GM23338 (cell line): ENCODE measurements around the gene EIF4A3. TPM values are rescaled to one million over a fixed set of nuclear protein-coding genes. Genes with fewer than 3 reads are reported as not detected.
A peak's percentile ranks its signal among the peaks of the same experiment; 100 is the strongest.

ENCODE experiments used
- ATAC-seq: fragments of 200-7000 bp; cut with Tn5 transposase; 3 replicates; pipeline ENCODE4 v1.9.1; 2020
- DNase-seq: peaks from one replicate; pipeline ENCODE4 v3.0.0-alpha.2; 2015; ENCODE audit warnings: low spot score
- H2AFZ ChIP-seq: fragments of 200-600 bp; sonication (generic); 2 replicates; pipeline ENCODE4 v1.8.0; 2016; ENCODE audit warnings: antibody characterized with exemption, mild to moderate bottlenecking, moderate library complexity
- H3F3A ChIP-seq: fragments of 200-600 bp; sonication (generic); replicated peaks from 2 replicates; pipeline ENCODE4 v1.8.0; 2017; ENCODE audit warnings: antibody characterized with exemption, mixed run types, low read depth
- H3K27ac ChIP-seq: fragments of 200-600 bp; sonication (generic); 2 replicates; pipeline ENCODE4 v1.6.1; 2016; ENCODE audit warnings: low read depth
- H3K27me3 ChIP-seq: fragments of 200-600 bp; sonication (generic); 2 replicates; pipeline ENCODE4 v1.8.0; 2016; ENCODE audit warnings: mild to moderate bottlenecking, mixed run types, moderate library complexity; ENCODE audit not compliant: insufficient read depth
- H3K36me3 ChIP-seq: fragments of 200-600 bp; sonication (generic); 2 replicates; pipeline ENCODE4 v1.8.0; 2016; ENCODE audit warnings: mild to moderate bottlenecking; ENCODE audit not compliant: insufficient read depth
- H3K4me1 ChIP-seq: fragments of 200-600 bp; sonication (generic); 2 replicates; pipeline ENCODE4 v1.8.0; 2016; ENCODE audit warnings: mild to moderate bottlenecking, moderate library complexity; ENCODE audit not compliant: insufficient read depth
- H3K4me2 ChIP-seq: fragments of 200-600 bp; sonication (generic); 2 replicates; pipeline ENCODE4 v1.7.1; 2017; ENCODE audit warnings: mixed run types
- H3K4me3 ChIP-seq: fragments of 200-600 bp; sonication (generic); 2 replicates; pipeline ENCODE4 v1.6.1; 2016; ENCODE audit warnings: mixed run types
- H3K79me2 ChIP-seq: fragments of 200-600 bp; sonication (generic); replicated peaks from 2 replicates; pipeline ENCODE4 v1.8.0; 2017; ENCODE audit warnings: mild to moderate bottlenecking; ENCODE audit not compliant: insufficient read depth
- H3K9me2 ChIP-seq: fragments of 200-600 bp; sonication (generic); 2 replicates; pipeline ENCODE4 v1.8.0; 2017; ENCODE audit not compliant: insufficient read depth
- H4K20me1 ChIP-seq: fragments of 200-600 bp; sonication (generic); replicated peaks from 2 replicates; pipeline ENCODE4 v1.8.0; 2017; ENCODE audit warnings: mild to moderate bottlenecking; ENCODE audit not compliant: insufficient read depth
- H3K27ac Mint-ChIP-seq: 2 replicates; pipeline ENCODE4 v1.8.0; 2020; ENCODE audit warnings: inconsistent platforms, mild to moderate bottlenecking, moderate library complexity, mixed read lengths
- H3K27me3 Mint-ChIP-seq: 3 replicates; pipeline ENCODE4 v1.8.0; 2022; ENCODE audit warnings: low read depth, mild to moderate bottlenecking, moderate library complexity, mixed read lengths, inconsistent platforms; ENCODE audit not compliant: insufficient read depth, poor library complexity
- H3K36me3 Mint-ChIP-seq: 3 replicates; pipeline ENCODE4 v1.8.0; 2021; ENCODE audit warnings: low read depth, mild to moderate bottlenecking, inconsistent platforms, moderate library complexity, mixed read lengths
- H3K4me1 Mint-ChIP-seq: 3 replicates; pipeline ENCODE4 v1.8.0; 2020; ENCODE audit warnings: mild to moderate bottlenecking, inconsistent platforms, mixed read lengths
- H3K4me3 Mint-ChIP-seq: 3 replicates; pipeline ENCODE4 v1.8.0; 2021; ENCODE audit warnings: moderate library complexity, mild to moderate bottlenecking, inconsistent platforms, mixed read lengths
- H3K9me3 Mint-ChIP-seq: 3 replicates; pipeline ENCODE4 v1.8.0; 2020; ENCODE audit warnings: moderate library complexity, mild to moderate bottlenecking, inconsistent platforms, mixed read lengths
- CREB1 ChIP-seq: fragments of 250-450 bp; sonication (Bioruptor Pico); IDR thresholded peaks from 2 replicates; pipeline ENCODE4 v1.5.0; 2020; ENCODE audit warnings: low read depth, mild to moderate bottlenecking, moderate library complexity
- EZH2 ChIP-seq: fragments of 200-600 bp; sonication (generic); IDR thresholded peaks from one replicate; pipeline ENCODE4 v1.8.0; 2017; ENCODE audit warnings: antibody characterized with exemption, mild to moderate bottlenecking, low read depth; ENCODE audit not compliant: unreplicated experiment
- EZH2phosphoT487 ChIP-seq: fragments of 200-600 bp; sonication (generic); IDR thresholded peaks from one replicate; pipeline ENCODE4 v1.8.1; 2018; ENCODE audit warnings: antibody characterized with exemption; ENCODE audit not compliant: unreplicated experiment
- JUNB ChIP-seq: IDR thresholded peaks from one replicate; pipeline ENCODE4 v1.6.1; 2016; ENCODE audit warnings: antibody characterized with exemption; ENCODE audit not compliant: unreplicated experiment
- NANOG ChIP-seq: IDR thresholded peaks from 2 replicates; pipeline ENCODE4 v1.6.1; 2016; ENCODE audit warnings: antibody characterized with exemption, borderline replicate concordance
- POLR2AphosphoS5 ChIP-seq: IDR thresholded peaks from 2 replicates; pipeline ENCODE4 v1.6.1; 2016; ENCODE audit warnings: antibody characterized with exemption, low read depth
- ZNF331 ChIP-seq: fragments of 250-450 bp; sonication (Bioruptor Pico); IDR thresholded peaks from 2 replicates; pipeline ENCODE4 v1.5.0; 2020; ENCODE audit warnings: low read depth, mild to moderate bottlenecking, moderate library complexity
- polyA plus RNA-seq: library from polyadenylated mRNA; unstranded; fragments of >200 nt; fragmentation: Nextera tagmentation; extraction: Ambion mirVana; gene quantifications from 2 replicates; pipeline ENCODE4 v1.2.1, GENCODE V29; 2016
- total RNA-seq: library from RNA; depleted of rRNA; stranded (reverse); fragments of >200 nt; shearing (Covaris generic); gene quantifications from 2 replicates; pipeline ENCODE4 v1.2.3, GENCODE V29; 2014
- TF ChIP-seq, protein P1 (sequence below), 2 experiments: fragments of 200-600 bp in 1 of 2; sonication (generic) in 1 of 2; conservative IDR thresholded peaks; 2 replicates each; pipeline versions ENCODE4 v1.5.1 to v1.6.1; 2016 to 2017; ENCODE audit warnings: antibody characterized with exemption in 2 of 2, low read depth in 2 of 2, mild to moderate bottlenecking in 2 of 2, moderate library complexity in 1 of 2
- TF ChIP-seq, protein P2 (sequence below): IDR thresholded peaks from 2 replicates; pipeline ENCODE4 v1.6.1; 2016; ENCODE audit warnings: antibody characterized with exemption
- TF ChIP-seq, protein P3 (sequence below): fragments of 250-450 bp; sonication (Bioruptor Pico); IDR thresholded peaks from 2 replicates; pipeline ENCODE4 v1.5.0; 2020; ENCODE audit warnings: mild to moderate bottlenecking, moderate library complexity

The EIF4A3 gene
- total and polyA plus RNA-seq, 2 experiments from 2014 or later, result 146 to 156 TPM

GRCh38 chr17:80191192-80191591 lies 44.3 kb upstream of the EIF4A3 start:
- H3K36me3 Mint-ChIP-seq, result no peaks in the 10 kb centered on the region
- peaks cover 2% of the 10 kb centered on the region; the same call in 2 of the 3 replicates for H3K4me1 Mint-ChIP-seq
- no peaks in the 10 kb centered on the region for H3K79me2 ChIP-seq
- 0 out of 2 replicates have a peak, but pooled peaks cover 3% of the 10 kb centered on the region for H3F3A ChIP-seq
- H3K4me3 ChIP-seq, result no peak overlapping the region
- TF ChIP-seq, protein P1, sequence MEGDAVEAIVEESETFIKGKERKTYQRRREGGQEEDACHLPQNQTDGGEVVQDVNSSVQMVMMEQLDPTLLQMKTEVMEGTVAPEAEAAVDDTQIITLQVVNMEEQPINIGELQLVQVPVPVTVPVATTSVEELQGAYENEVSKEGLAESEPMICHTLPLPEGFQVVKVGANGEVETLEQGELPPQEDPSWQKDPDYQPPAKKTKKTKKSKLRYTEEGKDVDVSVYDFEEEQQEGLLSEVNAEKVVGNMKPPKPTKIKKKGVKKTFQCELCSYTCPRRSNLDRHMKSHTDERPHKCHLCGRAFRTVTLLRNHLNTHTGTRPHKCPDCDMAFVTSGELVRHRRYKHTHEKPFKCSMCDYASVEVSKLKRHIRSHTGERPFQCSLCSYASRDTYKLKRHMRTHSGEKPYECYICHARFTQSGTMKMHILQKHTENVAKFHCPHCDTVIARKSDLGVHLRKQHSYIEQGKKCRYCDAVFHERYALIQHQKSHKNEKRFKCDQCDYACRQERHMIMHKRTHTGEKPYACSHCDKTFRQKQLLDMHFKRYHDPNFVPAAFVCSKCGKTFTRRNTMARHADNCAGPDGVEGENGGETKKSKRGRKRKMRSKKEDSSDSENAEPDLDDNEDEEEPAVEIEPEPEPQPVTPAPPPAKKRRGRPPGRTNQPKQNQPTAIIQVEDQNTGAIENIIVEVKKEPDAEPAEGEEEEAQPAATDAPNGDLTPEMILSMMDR (conservative IDR thresholded peaks at IDR 0.05; ENCODE audit: low read depth in 2 of 2), result peak; percentile 24 to 77
- TF ChIP-seq NANOG (no peak), EZH2phosphoT487 (no peak), EZH2 (no peak), CREB1 (CRISPR knock-in tag) (no peak), POLR2AphosphoS5 (no peak)
- TF ChIP-seq, protein P2, sequence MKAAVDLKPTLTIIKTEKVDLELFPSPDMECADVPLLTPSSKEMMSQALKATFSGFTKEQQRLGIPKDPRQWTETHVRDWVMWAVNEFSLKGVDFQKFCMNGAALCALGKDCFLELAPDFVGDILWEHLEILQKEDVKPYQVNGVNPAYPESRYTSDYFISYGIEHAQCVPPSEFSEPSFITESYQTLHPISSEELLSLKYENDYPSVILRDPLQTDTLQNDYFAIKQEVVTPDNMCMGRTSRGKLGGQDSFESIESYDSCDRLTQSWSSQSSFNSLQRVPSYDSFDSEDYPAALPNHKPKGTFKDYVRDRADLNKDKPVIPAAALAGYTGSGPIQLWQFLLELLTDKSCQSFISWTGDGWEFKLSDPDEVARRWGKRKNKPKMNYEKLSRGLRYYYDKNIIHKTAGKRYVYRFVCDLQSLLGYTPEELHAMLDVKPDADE, result no peak
- no peaks in the 10 kb centered on the region for H3K4me1 ChIP-seq
- H3K4me2 ChIP-seq, result no peak overlapping the region
- no peaks in the 10 kb centered on the region for H3K27me3 ChIP-seq
- H3K9me3 Mint-ChIP-seq, result no peaks in the 10 kb centered on the region
- no peak overlapping the region; the same call in 1 of the 2 replicates for H2AFZ ChIP-seq
- H3K27ac ChIP-seq, result no peak overlapping the region
- no peak overlapping the region; the same call in 2 of the 3 replicates for H3K4me3 Mint-ChIP-seq
- H3K27ac Mint-ChIP-seq, result no peak overlapping the region
- peak; percentile 83 for ATAC-seq
- peak; percentile 75 for DNase-seq
- H4K20me1 ChIP-seq, result no peaks in the 10 kb centered on the region
- no peaks in the 10 kb centered on the region for H3K9me2 ChIP-seq
- peaks cover 17% of the 10 kb centered on the region for H3K27me3 Mint-ChIP-seq
- H3K36me3 ChIP-seq, result no peaks in the 10 kb centered on the region

DNA sequence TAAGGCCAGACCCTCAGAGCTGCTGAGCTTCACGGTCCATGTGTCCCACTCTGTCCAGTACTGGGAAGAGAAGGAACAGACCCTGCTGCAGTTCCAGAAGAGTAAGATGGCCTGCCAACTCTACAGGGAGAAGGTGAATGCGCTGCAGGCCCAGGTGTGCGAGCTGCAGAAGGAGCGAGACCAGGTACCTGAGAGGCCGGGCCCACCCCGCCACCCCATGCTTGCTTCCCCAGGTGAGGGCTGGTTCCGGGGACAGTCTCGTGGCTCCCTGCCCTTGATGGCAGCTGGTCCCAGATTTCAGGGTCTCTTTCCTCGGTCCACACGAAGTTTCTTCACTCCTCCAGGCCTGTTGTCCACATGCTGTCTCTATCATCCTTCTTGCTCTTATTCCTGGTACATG lies 43.8 kb upstream of the EIF4A3 start:
- H3F3A ChIP-seq, result 0 out of 2 replicates have a peak, but pooled peaks cover 3% of the 10 kb centered on the region
- Mint-ChIP-seq H3K4me1 (peaks cover 2% of the 10 kb centered on the region; the same call in 2 of the 3 replicates), H3K9me3 (no peaks in the 10 kb centered on the region), H3K4me3 (no peak overlapping the region; the same call in 2 of the 3 replicates), H3K27ac (no peak overlapping the region), H3K36me3 (no peaks in the 10 kb centered on the region), H3K27me3 (peaks cover 16% of the 10 kb centered on the region)
- no peaks in the 10 kb centered on the region for H4K20me1 ChIP-seq
- H3K4me2 ChIP-seq, result no peak overlapping the region
- DNase-seq, result no peak
- no peaks in the 10 kb centered on the region for H3K79me2 ChIP-seq
- no peak overlapping the region for H3K4me3 ChIP-seq
- H3K9me2 ChIP-seq, result no peaks in the 10 kb centered on the region
- H2AFZ ChIP-seq, result no peak overlapping the region
- no peaks in the 10 kb centered on the region for H3K4me1 ChIP-seq
- no peaks in the 10 kb centered on the region for H3K27me3 ChIP-seq
- H3K27ac ChIP-seq, result no peak overlapping the region
- H3K36me3 ChIP-seq, result no peaks in the 10 kb centered on the region
- ATAC-seq, result no peak
- TF ChIP-seq JUNB (no peak), EZH2phosphoT487 (no peak), CREB1 (CRISPR knock-in tag) (no peak), ZNF331 (CRISPR knock-in tag) (no peak), NANOG (no peak)
- TF ChIP-seq, protein P3, sequence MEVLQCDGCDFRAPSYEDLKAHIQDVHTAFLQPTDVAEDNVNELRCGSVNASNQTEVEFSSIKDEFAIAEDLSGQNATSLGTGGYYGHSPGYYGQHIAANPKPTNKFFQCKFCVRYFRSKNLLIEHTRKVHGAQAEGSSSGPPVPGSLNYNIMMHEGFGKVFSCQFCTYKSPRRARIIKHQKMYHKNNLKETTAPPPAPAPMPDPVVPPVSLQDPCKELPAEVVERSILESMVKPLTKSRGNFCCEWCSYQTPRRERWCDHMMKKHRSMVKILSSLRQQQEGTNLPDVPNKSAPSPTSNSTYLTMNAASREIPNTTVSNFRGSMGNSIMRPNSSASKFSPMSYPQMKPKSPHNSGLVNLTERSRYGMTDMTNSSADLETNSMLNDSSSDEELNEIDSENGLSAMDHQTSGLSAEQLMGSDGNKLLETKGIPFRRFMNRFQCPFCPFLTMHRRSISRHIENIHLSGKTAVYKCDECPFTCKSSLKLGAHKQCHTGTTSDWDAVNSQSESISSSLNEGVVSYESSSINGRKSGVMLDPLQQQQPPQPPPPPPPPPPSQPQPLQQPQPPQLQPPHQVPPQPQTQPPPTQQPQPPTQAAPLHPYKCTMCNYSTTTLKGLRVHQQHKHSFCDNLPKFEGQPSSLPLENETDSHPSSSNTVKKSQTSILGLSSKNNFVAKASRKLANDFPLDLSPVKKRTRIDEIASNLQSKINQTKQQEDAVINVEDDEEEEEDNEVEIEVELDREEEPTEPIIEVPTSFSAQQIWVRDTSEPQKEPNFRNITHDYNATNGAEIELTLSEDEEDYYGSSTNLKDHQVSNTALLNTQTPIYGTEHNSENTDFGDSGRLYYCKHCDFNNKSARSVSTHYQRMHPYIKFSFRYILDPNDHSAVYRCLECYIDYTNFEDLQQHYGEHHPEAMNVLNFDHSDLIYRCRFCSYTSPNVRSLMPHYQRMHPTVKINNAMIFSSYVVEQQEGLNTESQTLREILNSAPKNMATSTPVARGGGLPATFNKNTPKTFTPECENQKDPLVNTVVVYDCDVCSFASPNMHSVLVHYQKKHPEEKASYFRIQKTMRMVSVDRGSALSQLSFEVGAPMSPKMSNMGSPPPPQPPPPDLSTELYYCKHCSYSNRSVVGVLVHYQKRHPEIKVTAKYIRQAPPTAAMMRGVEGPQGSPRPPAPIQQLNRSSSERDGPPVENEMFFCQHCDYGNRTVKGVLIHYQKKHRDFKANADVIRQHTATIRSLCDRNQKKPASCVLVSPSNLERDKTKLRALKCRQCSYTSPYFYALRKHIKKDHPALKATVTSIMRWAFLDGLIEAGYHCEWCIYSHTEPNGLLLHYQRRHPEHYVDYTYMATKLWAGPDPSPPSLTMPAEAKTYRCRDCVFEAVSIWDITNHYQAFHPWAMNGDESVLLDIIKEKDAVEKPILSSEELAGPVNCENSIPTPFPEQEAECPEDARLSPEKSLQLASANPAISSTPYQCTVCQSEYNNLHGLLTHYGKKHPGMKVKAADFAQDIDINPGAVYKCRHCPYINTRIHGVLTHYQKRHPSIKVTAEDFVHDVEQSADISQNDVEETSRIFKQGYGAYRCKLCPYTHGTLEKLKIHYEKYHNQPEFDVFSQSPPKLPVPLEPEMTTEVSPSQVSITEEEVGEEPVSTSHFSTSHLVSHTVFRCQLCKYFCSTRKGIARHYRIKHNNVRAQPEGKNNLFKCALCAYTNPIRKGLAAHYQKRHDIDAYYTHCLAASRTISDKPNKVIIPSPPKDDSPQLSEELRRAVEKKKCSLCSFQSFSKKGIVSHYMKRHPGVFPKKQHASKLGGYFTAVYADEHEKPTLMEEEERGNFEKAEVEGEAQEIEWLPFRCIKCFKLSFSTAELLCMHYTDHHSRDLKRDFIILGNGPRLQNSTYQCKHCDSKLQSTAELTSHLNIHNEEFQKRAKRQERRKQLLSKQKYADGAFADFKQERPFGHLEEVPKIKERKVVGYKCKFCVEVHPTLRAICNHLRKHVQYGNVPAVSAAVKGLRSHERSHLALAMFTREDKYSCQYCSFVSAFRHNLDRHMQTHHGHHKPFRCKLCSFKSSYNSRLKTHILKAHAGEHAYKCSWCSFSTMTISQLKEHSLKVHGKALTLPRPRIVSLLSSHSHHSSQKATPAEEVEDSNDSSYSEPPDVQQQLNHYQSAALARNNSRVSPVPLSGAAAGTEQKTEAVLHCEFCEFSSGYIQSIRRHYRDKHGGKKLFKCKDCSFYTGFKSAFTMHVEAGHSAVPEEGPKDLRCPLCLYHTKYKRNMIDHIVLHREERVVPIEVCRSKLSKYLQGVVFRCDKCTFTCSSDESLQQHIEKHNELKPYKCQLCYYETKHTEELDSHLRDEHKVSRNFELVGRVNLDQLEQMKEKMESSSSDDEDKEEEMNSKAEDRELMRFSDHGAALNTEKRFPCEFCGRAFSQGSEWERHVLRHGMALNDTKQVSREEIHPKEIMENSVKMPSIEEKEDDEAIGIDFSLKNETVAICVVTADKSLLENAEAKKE, result no peak
- TF ChIP-seq, protein P1 (conservative IDR thresholded peaks at IDR 0.05; ENCODE audit: low read depth in 2 of 2), result no peak
